ENCODE measurements around the gene SH3PXD2B.

Gene SH3PXD2B

GRCh38 chr5:172454358-172455086 is at the start of gene SH3PXD2B:
SH3PXD2B (minus strand) TSS chr5:172454525; CDS start chr5:172454352, 173 bp downstream.
- DNase-seq (ENCODE audit: low spot score), result peak; percentile 68

- DNase-seq (ENCODE audit: low spot score), result no peak
Observed at GRCh38 chr5:172502969-172503368, 48.6 kb upstream of the SH3PXD2B start.

DNA sequence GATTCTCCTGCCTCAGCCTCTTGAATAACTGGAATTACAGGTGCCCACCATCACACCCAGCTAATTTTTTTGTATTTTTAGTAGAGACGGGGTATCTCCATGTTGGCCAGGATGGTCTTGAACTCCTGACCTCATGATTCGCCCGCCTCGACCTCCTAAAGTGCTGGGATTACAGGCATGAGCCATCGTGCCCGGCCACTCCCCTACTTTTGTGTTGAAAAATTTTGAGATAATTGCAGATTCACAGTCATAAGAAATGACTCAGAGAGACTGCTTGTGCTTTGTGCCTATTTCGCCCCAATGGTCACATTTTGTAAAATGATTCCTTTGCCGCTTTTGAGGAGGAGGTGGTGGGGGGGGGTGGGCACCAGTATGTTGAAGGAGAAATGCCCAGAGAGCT is 48.1 kb upstream of the SH3PXD2B start:
- DNase-seq (ENCODE audit: low spot score), result no peak

DNA sequence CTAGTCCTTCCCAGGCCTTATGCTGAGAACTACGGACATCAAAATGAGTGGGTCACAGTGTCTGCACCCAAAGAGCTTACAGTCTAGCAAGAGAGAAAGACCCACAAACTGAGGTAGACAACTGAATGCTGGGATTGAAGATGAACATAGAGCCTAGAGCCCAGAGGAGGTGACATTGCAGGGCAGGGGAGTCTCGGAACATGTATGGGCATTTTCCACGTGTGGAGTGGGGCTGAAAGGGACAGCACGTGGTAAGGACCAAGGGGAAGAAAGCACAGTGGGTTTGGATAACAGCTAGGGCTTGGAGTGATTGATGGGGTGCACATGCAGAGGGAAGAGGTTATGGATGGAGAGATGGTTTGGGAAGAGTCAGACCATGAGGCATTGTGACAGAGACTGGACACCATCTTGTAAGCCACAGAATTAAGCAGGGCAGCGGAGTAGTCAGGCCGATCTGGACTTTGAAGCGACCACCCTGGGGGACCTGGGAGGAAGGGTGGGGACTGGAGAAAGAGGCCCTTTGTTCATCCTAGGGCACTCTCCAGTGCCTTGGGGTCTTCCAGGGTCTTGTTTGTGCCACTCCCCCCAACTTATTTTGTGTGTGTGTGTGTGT is 47.5 kb upstream of the SH3PXD2B start:
- DNase-seq (ENCODE audit: low spot score), result no peak

GRCh38 chr5:172499287-172499686 is 45.0 kb upstream of the SH3PXD2B start:
- DNase-seq (ENCODE audit: low spot score), result no peak

DNA sequence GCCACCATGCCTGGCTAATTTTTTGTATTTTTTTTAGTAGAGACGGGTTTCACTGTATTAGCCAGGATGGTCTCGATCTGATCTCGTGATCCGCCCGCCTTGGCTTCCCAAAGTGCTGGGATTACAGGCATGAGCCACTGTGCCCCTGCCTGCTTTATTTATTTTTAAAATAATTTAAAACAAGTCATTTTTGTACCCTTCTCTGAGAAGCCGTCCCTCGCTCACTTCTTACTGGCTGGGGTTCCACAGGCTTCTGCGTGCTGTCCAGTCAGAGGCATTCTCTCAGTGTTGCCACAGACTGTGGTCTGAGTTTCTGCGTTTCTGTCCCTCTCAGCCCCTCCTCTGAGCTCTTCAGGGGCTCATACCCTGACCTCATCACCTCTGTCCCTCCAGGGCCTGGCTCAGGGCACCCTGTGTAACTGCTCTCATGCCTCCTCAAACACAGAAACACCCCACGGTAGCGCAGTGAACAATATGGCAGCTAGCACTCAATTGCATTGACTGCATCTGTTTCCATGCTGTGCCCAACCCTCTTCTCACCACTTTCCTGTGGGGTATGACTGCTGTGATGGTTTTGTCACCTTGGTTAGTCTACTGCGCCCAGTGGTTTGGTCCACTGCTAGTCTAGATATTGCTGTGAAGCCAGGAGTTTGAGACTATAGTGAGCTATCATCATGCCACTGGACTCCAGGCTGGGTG is 44.3 kb upstream of the SH3PXD2B start:
- DNase-seq (ENCODE audit: low spot score), result no peak

- DNase-seq (ENCODE audit: low spot score), result no peak
Observed at GRCh38 chr5:172497591-172498255, 43.4 kb upstream of the SH3PXD2B start.

DNA sequence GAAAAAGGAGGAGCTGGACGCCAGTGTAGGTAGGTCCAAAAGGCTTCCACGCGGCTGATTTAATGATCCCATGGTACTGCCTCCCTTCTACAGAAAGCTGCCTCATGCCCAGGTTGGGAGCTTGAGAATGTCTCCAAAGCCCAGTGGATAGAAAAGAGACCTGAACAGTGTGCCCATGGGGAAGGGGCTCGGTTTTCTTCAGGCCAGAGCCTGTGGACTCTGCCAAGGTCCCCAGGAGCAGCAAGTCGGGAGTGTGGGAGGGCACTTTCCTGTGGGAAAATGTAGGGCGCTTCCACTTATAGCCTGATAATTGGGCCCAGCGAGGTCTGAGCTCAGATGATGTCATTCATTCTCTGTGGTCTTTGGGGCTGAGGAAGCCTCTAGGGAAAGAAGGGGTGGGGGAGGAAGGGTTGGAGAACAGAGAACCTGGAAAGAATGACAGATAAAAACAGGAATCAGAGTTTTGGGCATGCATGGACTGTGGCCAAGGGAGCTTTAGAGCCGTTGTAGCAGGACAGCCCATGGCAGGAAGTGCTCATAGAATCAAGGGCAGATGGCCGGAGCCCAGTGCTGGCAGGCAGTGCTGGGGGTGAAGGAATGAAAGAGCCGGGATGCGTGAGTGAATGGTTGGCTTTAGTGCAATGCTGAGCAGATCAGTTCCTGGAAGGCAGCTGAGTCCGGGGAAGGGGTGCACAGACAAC is 42.5 kb upstream of the SH3PXD2B start:
- peak; percentile 31 for DNase-seq (ENCODE audit: low spot score)

DNA sequence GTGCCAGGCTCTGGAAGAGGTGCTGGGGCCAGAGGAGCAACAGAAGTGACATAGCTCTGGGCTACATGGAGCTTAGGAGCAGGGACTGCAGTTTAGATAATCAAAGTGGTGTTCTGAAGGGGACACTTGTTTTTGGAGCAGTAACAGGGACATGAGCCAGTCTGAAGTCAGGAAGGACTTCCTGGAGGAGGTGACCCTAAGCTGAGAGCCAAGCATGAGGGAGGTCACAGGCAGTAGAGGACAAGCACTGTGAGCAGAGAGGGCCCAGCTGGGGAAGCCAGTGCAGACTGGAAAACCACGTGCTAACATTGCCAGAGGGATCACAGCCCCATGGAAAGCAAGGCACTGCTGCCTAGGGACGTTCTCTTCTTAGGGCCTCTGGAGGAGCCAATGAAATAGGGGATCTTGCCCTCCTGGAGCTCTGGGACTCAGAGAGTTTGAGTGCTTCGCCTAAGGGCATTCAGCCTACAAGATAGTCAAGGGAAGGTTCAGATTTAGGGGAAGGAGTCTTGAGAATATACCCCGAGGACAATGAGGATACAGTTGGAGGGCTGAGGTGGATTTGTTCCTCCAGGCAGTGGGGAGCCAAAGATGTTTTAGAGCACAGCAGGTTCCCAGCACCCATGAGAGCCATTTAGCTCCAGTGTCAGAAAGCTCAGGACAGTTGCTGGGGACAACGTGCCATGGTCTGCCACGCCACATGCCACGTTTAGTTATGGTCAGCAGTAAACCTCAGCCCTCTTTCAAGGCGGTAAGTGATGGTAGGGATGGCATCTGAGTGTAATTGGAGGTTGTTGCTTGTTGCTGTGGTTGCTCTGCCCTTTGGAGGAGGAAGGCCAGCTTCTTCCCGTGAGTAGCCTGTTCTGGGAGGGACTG is 40.5 kb upstream of the SH3PXD2B start:
- no peak for DNase-seq (ENCODE audit: low spot score)

GRCh38 chr5:172493906-172494305 is 39.6 kb upstream of the SH3PXD2B start:
- no peak for DNase-seq (ENCODE audit: low spot score)

DNA sequence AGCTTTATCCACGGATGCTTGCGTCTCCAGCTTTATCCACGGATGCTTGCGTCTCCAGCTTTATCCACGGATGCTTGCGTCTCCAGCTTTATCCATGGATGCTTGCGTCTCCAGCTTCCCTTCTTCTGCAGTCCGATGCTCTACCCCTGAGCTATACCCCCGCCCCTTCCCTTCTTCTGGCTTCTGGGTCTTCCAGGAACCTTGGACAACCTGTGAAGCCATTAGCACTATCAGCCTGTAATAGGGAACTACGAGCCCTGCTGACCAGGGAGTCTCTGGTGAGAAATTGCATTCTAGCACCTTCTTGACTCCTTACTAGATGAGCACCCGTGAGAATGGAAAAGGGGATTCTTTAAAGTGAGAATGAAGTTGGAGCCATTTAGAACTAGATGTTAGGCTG is 39.1 kb upstream of the SH3PXD2B start:
- no peak for DNase-seq (ENCODE audit: low spot score)

DNA sequence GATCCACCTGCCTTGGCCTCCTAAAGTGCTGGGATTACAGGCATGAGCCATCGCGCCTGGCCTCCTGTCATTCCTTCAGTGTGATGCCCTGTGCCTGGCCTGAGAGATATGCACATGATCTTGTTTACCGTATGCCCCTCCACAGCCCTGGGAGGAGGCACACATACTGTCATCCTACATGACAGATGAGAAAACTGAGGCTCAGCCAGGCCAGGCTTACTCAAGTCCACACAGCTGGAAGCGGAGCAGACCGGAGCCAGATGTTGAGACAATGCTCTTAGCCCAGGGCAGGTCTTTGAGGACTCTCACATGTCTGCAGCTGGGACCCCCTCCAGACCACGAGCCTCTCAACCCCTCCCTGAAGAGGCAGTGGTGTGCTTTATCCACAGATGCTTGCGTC is 38.7 kb upstream of the SH3PXD2B start:
- DNase-seq (ENCODE audit: low spot score), result no peak

- no peak for DNase-seq (ENCODE audit: low spot score)
Observed at GRCh38 chr5:172492097-172492840, 37.9 kb upstream of the SH3PXD2B start.

- no peak for DNase-seq (ENCODE audit: low spot score)
Observed at GRCh38 chr5:172491481-172491880, 37.2 kb upstream of the SH3PXD2B start.

DNA sequence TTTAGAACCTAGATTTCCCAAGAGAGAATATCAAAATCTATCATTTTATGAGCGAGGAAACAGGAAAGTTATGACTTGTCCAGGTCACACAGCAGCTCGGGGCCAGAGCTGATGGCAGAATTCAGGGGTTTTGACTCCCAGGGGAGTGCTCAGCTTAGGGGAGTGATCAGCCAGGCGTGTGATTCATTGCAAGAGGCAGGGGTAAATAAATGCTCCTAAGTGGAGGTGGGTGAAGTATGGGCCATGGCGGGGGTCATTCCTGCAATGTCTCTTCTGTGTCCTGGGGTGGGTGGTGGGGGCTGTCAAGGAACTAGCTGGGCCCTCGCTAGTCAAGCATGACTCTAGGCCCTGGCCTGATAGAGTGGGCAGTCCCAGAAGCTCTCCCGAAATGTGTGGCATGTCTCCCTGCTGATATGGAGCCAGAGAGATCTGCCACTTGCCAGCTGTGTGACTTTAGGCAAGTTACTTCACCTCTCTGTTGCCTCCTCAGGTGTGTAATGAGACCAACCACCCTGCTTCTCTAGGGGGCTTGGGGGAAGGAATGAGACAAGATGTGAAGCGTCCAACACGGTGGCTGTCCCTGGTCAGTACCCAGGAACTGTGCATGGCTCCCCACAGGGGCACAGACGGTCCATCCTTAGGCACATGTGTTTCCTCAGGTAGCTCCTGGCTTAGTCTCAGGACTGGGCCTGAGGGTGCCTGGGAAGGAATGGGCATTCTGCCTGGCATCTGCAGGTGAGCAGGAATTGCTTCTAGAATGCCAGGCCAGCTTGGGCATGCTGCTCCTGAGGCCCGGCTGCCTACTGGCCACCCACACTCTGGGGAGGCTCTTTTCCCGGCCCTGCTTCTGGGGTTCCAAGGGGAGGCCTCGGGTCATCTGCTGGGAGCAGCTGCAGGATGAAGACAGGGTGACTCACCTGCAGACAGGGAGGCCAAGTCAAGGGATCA is 36.5 kb upstream of the SH3PXD2B start:
- no peak for DNase-seq (ENCODE audit: low spot score)

DNA sequence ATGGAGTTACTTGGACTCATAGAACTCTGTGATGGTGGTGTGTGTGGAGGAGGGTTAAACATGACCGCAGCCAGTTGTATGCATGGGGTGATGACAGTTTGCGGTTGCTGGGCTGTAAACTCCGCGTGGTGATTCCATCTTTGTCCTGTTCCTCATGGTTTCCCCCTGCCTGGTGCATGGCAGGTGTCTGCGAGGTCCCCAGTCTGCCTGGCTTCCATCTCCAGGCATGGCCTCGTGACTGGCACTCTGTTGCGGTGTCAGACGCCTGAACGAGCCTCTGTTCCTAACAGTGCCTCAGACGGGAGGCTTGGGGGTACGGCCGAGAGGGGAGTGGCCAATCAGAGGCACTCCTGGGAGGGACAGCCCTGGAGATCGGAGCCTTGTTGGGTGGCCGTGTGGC is 33.9 kb upstream of the SH3PXD2B start:
- DNase-seq (ENCODE audit: low spot score), result no peak

GRCh38 chr5:172487671-172488070 is 33.3 kb upstream of the SH3PXD2B start:
- DNase-seq (ENCODE audit: low spot score), result no peak

- DNase-seq (ENCODE audit: low spot score), result no peak
Observed at GRCh38 chr5:172486912-172487311, 32.6 kb upstream of the SH3PXD2B start.

DNA sequence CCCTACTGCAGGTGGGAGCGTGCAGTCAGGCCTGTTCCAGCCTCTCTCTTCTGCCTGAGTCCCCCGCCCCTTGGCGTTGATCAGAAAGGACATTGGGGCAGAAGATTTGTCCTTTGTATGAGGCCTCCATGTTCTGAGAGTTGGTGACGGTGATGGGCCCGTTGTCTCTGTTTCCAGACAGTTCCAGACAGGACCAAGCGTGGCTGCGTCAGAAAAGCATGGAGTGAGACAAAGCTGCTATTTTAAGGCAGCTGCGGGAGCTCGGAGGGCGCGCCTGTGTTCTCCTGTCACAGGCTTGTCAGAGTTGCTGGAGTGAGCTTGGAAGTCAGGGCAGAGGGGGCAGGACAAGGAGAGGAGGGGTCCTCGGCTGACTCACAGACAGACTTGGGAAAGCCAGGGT is 32.1 kb upstream of the SH3PXD2B start:
- no peak for DNase-seq (ENCODE audit: low spot score)
